Measurements from ENCODE around the gene ADRB2. TPM values are rescaled to one million over a fixed set of nuclear protein-coding genes. Genes with fewer than 3 reads are reported as not detected.

Gene ADRB2
- total RNA-seq, 1 donor: 1.7 TPM

GRCh38 chr5:148811756-148812155, 14.7 kb upstream of the ADRB2 start:
- TF ChIP-seq CTCF (IDR thresholded peaks at IDR 0.05; ENCODE audit: insufficient read depth, low read depth, low read length): no peak
- DNase-seq (ENCODE audit: low read depth): peak; percentile 38
- H3K4me3 ChIP-seq (ENCODE audit: low read depth, low read length): no peak overlapping the region

- no peak for DNase-seq (ENCODE audit: low read depth)
- H3K4me3 ChIP-seq (ENCODE audit: low read depth, low read length): no peak overlapping the region
- TF ChIP-seq CTCF (IDR thresholded peaks at IDR 0.05; ENCODE audit: insufficient read depth, low read depth, low read length): no peak
Measured at GRCh38 chr5:148815086-148815485, 11.3 kb upstream of the ADRB2 start.

GRCh38 chr5:148815578-148815977, 10.8 kb upstream of the ADRB2 start:
- no peak for TF ChIP-seq CTCF (IDR thresholded peaks at IDR 0.05; ENCODE audit: insufficient read depth, low read depth, low read length)
- no peak overlapping the region for H3K4me3 ChIP-seq (ENCODE audit: low read depth, low read length)
- DNase-seq (ENCODE audit: low read depth): no peak

- H3K4me3 ChIP-seq (ENCODE audit: low read depth, low read length): no peak overlapping the region
- TF ChIP-seq CTCF (IDR thresholded peaks at IDR 0.05; ENCODE audit: insufficient read depth, low read depth, low read length): no peak
- no peak for DNase-seq (ENCODE audit: low read depth)
Measured at GRCh38 chr5:148816357-148816756, 10.1 kb upstream of the ADRB2 start.

GRCh38 chr5:148816782-148817181, 9.6 kb upstream of the ADRB2 start:
- no peak for TF ChIP-seq CTCF (IDR thresholded peaks at IDR 0.05; ENCODE audit: insufficient read depth, low read depth, low read length)
- H3K4me3 ChIP-seq (ENCODE audit: low read depth, low read length): no peak overlapping the region
- no peak for DNase-seq (ENCODE audit: low read depth)

GRCh38 chr5:148817606-148818005, 8.8 kb upstream of the ADRB2 start:
- no peak overlapping the region for H3K4me3 ChIP-seq (ENCODE audit: low read depth, low read length)
- no peak for TF ChIP-seq CTCF (IDR thresholded peaks at IDR 0.05; ENCODE audit: insufficient read depth, low read depth, low read length)
- DNase-seq (ENCODE audit: low read depth): no peak

All from fibroblast of villous mesenchyme (primary cell).